COLO668 (cell line): ENCODE results near the gene IFI27L2.

Experiments used
- DNase-seq: peaks from one replicate; lab custom pipeline; 2025; ENCODE audit not compliant: unreplicated experiment; lab: John Stamatoyannopoulos, UW

Gene IFI27L2

DNA sequence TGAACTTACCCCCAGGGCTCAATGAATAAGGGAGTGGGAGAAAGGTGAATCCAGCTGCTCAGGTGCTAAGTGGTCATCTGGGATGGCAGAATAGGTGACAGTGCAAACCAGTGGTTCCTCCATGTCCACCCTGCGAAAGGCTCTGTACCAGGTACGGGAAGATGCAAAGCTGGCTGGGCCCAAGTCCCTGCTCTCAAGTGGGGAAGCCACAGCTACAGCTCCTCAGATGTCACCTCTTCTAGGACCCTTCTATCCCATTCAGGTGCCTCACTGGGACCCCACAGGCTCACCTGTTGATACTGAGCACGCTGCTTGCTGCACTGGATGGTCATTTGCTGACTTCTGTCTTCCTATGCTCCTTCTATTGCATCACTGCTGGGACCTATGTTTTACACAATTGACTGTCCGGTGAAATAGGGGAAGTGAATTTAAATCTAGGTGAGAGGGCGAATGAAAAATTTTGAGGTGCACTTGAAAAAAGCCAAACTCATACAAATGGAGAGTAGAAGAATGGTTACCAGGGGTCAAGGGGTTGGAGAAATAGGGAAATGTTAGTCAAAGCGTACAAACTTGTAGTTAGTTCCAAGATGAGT, 24.4 kb upstream of the IFI27L2 start:
- no peak for DNase-seq

DNA sequence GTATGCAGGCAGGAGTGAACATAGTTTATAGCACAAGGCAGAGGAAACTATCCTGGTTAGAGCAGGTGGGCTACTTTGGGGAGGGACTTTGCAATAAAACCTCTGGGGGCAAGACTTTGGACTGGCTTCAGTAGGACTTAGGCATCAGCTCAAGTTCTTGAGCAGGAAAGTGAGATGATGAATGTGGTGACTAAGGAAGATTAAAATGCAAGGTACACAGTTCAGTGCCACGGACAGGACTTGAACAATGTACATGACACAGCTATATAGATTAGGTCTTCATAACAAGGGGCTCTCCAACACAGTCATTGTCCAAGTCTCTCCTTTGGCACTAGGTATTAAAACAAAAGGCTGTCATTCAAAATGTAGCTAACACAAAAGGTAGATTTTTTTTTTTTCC, 23.3 kb upstream of the IFI27L2 start:
- DNase-seq: no peak

DNA sequence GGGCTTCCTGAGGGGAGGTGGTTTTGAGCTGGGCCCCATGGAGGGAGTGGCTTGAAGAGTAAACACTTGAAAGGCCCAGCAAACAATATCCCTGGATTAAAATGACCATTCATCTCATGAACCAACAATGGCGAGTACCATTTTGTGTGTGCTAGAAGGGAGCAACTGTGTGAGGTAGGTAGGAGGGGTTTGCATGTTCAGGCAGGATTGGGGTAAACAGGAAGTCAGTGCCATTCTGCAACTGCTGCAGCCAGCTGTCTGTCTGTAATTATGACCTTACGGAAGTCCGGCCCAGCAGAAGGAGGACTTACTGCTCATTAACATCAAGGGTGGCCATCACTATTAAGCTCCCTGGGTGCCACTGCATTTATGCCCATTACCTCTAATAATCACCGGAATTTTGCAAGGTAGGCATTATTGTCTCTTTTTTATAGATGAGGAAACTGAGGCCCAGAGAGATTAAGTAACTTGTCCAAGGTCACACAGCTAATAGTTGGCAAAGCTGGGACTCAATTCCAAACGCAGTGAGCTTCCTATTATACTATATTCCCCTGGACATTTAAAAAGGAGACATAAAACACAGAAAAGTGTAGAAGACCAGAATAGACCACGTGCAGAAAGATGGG, 16.6 kb upstream of the IFI27L2 start:
- peak; percentile 89 for DNase-seq

DNA sequence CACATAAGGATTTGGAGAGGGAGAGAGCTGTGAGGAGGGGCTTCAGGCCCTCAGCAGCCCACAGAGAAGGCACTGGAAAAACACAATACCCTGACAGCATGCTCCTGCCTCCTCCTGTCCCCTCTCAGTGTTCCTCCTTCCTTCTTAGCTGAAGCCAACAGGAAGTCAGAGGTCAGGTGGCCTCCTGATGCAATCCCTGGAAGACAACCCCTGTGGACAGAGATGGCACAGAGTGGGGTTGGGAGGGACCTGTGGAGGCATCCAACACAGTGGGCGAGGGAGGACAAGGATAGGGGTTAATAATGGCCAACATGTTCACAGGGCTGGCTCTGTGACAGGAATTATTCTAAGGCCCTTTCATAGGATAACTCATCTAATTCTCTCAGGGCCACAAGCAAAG, 15.4 kb upstream of the IFI27L2 start:
- no peak for DNase-seq

DNA sequence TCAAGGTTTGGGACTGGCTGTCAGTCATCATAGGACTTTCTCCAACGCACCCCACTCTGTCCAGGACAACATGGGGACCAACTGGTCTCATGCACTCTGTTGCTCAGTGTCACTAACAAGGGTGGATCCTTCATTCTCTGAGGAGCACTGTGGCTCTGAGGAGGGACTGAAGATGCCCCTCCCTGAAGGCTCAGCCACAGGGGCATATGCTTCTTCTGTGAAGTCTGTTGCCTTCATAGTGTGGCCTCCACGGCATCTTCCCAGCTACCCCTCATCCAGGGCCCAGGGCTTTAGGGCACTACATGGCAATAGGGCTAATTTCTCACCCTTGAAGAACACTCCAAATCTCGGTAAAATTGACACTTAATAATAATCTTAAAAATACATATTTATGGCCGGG, 14.3 kb upstream of the IFI27L2 start:
- no peak for DNase-seq

DNA sequence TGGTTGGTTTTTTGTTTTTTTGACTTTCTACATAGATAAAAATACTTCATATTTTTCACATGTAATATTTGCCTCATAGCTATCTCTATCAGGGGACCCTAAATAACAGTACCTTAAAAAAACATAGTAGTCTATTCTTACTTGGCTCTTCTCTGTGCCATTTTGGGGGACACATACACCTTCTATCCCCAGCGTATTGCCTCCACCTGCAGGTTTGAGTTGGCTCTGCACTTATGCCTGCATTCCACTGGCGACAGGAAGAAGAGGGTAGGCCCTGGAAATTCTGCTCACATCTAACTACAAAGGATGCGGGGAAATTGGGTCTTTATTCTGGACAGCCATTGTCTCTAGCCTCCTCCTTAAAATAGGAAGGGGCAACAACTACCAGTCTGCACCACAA, 13.8 kb upstream of the IFI27L2 start:
- no peak for DNase-seq

DNA sequence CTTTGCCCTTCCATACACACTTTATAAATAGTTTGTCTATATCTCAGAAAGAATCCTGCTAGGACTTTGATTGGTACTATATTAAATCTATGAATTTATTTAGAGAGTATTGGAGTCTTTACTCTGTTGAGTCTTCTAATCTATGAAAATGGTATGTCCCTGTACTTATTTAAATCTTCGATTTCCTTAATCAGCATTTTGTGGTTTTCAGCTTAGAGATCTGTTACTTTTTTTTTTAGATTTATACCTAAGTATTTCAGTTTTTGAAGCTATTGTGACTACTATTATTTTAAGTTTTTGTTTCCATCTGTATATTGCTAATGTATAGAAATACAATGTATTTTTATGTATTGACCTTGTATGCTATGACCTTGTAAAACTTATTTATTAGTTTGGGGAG, 13.4 kb upstream of the IFI27L2 start:
- DNase-seq: no peak

DNA sequence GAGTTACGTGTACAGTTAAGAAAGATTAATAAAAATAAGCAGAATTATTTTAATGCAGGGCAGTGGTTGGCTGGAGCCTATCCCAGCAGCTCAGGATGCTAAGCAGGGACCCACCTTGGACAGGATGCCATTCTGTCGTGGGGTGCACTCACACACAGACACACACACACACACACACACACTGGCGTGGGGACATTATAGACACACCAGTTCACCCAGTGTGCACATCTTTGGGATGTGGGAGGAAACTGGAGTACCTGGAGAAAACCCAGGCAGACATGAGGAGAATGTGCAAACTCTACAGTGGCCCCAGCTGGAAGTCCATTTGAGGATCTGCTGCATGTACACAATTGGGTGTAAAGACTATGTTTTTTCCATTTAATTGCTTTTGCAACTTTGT, 12.8 kb upstream of the IFI27L2 start:
- DNase-seq: no peak

DNA sequence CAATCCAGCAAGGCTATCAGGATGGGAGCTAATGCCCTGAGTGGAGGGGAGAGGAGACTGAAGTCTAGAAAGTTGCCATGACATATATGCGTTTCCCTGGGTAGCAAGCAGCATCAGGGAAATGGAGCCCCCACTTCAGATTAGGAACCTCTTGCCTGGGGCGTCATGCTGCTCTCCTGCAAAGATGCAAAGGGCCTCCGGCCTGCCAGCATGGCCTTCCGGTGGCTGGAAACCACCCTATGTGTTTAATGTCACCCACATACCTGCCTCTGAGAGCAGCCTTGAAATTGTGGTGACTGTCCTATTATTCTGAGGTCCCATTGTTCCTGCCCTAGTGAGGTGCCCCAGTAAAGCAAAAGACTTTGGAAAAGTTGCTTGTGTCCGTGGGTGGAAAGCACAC, 10.0 kb upstream of the IFI27L2 start:
- no peak for DNase-seq

DNA sequence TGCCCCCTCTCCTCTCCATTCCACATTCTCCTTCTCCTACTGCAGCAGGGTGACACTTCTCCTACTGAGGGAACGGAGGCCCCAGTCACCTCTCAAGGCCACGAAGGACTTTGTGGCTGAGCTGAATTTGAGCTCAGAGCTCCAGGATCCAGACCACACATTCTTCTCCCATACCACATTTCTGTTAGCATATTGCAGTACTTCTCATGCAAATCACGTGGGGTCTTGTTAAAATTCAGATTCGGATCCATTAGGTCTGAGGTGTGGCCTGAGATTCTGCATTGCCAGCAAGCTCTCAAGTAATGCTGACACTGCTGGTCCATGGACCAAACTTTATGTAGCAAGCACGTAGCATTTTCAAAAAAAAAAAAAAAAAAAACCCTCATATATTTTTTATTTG, 9.6 kb upstream of the IFI27L2 start:
- DNase-seq: no peak

DNA sequence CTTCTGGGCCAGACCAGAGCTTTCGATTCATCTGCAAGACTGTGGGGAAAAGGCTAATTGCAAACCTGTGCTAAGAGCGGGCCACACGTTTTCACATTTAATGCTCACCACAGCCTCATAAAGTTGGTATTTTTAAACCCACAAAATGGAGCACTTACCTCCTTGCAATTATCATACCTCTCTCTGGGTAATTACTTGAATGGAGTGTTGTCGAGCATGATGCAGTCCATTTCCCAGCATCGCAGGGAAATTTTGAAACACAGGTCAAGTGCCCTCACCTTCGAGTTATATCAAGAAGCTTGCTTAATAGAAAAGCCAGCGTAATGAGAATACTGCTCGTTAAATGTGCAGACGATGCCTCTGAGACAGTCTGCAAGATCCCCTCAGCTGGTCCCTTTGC, 8.8 kb upstream of the IFI27L2 start:
- no peak for DNase-seq

DNA sequence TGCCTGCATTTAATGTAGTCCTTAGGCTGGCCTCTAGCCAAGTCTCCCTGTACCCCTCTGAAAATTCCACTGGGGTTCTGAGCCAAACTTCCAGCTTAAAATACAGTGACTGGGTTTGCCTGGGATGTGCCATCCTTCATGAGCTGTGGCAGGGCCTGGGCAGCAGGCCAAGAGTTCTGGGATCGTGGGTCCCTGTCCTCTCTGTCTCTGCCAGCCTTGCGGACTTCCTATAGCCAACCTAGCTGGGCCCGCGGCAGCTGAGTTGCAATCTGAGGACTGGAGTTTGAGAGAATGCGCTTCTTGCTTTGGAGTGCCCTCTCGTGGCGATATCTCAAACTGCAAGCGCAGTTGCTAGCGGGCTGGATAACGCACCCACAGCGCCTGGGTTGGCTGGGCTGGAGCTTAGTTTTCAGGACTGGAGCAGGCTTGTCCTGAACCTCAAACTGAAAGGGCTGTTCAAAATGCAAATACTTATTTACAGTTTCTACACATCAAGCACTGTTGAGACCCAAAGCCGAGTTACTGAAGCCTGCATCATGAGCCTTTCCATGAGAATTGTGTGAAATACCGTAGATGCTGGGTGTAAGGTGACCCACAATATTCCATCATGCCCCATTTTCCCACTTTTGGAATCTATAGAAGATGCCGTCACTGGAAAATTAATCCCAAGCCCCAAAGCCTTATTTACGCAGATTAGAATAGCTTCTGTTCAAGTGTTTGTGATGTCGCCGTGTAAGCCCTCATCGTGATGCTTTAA, 7.3 kb upstream of the IFI27L2 start:
- DNase-seq: peak; percentile 91

DNA sequence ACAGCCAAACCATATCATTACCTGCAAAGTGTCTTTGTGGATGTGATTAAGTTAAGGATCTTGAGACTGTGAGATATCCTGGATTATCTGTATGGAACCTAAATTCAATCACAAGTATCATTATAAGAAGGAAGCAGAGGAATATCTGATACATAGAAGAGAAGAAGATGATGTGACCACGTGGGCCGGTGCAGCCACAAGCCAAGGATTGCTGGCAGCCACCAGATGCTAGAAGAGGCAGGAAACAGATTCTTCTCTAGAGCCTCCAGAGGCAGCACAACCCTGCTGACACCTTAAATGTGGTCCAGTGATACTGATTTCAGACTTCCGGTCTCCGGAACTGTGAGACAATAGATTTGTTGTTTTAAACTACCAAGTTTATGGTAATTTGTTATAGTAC, 6.1 kb upstream of the IFI27L2 start:
- DNase-seq: no peak

DNA sequence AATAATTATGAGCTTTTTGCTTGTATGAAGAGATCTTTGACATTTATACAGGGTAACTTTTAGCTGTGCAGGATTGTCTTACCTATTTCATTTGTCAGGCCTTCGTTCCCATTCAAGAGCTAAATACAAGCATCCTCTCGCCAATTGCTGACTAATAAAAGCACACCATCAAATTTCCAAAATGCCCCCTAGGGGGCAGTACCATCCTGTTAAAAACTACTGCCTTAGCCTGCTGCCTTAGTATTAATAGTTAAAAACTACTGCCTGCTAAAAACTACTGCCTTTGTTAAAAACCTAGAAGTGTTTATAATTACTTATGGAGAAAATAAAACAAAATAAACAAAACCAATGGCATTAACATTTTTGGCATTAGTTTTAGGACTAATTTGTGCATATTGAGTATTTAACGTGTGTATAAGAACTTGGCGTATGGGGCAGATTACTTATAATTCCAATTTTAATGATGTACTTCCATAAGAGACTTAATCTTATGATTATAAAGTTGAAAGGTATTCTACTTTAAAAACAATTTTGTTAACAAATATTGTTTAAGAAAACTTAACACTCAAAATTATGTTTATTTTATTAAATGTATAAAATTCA, 3.0 kb upstream of the IFI27L2 start:
- peak; percentile 71 for DNase-seq

DNA sequence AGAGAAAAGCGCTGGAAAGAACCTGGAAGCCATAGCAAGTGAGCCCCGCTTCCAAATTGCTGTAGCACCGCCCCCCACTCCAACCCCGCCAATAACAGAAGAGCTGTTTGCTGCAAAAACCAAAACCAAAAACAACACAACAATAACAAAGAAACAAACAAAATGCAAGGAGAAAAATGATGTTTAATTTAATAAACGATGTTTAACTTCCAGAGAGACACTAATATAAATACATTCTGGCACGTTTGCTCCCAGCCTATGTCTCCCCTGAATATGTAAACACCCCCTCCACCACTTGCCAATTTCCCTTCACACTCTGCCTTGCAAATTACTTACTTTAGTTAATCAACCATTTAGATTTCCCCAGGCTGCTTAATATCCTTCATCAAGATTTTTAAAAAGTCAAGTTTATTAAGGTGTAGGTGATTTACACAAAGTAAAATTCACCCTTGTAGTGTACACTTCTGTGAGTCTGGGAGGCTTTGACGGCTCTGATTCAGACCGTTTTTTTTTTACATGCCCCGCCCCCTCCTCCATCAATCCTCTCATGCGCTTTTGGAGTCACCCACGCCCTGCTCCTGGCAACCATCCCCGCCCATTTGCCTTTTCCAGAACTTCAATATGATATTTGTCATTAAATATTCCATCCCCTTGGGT, 482 bp upstream of the IFI27L2 start:
- DNase-seq: peak; percentile 41

DNA sequence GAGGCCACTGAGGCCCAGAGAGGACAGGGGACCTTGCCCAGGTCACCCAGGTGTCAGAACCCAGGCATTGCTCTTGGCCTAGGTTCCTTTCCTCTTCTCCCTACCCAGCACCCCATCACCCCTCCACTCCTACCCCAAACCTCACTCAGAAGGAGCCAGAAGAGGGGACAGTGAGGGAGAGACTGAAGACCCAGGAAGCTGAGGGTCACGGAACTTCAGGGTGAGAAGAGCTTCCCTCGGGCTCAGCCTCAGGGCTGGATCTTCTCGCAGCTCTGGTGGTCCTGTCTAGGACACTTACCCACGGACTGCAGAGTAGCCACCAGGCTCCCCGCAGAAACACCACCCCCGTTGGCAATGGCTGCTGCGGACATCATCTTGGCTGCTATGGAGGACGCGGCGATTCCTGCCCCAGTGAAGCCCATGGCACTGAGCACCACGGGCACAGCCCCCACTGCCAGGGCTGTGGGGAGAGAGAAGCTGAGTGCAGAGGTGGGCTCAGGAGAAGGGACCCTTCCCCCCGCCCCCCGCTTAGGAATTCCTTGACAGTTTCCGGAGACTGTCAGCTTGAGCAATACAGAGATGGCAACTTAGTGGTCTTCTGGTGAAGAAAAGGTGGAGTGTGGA, 1.1 kb downstream of the IFI27L2 start:
- no peak for DNase-seq

DNA sequence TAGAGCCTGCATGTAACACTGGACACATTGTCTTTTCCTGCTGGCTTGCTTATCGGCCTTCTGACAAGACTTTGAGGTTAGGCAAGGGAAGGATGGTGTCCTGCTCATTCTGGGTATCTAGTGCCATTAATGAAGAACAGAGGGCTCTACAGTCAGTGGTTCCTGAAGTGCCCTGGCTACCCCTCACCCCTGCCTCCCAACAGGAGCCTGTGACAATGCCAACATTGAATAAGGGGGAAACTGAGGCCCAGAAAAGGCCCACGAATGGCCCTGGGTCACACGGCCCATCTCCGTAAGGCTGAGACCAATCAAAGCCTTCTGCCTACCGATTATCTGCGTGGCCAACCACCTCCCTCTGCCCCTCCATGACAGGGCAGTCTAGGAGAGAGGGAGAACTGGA, 2.1 kb downstream of the IFI27L2 start:
- DNase-seq: no peak

DNA sequence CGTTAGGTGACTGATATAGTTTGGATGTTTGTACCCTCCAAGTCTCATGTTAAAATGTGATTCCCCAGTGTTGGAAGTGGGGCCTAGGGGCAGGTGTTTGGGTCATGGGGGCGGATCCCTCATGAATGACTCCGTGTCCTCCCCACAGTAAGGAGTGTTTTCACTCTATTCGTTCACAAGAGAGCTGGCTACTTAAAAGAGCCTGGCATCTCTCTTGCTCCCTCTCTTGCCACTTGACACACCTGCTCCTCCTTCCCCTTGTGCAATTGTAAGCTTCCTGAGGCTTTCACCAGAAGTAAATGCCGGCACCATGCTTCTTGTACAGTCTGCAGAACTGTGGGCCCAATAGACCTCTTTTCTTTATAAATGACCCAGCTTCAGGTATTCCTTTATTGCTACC, 2.6 kb downstream of the IFI27L2 start:
- DNase-seq: no peak

DNA sequence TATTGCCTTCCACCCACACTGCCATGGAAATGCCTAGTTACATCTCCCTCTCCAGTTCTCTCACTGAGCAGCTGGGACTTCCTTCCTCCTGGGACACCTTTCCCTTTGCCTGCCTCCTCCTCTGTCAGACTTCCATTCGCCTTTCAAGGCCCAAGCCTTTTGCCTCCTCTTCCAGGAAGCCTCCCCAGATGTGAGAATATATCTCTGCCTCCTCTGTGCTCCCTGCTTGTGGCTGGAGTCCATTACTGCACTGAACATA, 3.1 kb downstream of the IFI27L2 start:
- no peak for DNase-seq

DNA sequence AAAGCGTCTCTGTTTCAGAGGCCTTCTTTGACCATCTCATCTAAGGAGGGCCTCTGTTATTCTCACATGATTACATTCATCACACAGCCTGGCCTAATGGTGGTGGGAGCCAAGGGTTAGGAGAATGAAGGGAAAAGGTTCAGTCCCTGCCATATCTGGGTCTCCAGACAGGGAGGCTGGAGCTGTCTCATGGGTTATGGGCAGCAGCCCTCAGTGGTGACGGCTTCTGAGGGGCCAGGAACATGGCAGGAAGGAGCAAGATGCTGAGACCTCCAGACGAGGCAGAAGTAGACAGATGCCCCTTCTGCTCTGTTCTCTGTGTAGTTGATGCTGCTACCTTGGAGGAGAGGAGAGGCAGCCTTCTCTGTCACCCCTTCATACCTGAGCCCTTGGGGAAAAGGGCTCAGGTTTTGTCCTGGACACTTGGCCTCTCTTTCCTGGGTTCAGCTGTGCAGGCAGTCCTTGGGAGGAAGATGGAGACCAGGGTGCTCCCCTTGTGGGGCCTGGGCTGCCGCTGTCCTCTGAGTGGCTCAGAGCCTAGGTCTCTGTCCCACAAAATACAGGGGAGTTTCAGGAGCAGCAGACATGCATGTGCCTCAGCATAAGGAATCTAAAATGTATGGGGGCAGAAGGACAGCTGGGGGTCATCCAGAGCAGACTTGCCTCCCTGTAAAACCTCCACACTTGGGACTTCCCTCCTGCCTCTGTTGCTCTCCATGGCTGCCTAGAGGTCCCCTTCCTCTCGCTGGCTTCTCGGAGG, 3.6 kb downstream of the IFI27L2 start:
- DNase-seq: no peak
